Measurements from ENCODE around the gene NANS. TPM values are rescaled to one million over a fixed set of nuclear protein-coding genes. Genes with fewer than 3 reads are reported as not detected.
A peak's percentile ranks its signal among the peaks of the same experiment; 100 is the strongest.

NANS gene
- total and polyA plus RNA-seq, 2 of the 13 experiments (the other 11 are each of a cell fraction or from before 2014, with no cell fraction given) = 86.9 to 203 TPM

DNA sequence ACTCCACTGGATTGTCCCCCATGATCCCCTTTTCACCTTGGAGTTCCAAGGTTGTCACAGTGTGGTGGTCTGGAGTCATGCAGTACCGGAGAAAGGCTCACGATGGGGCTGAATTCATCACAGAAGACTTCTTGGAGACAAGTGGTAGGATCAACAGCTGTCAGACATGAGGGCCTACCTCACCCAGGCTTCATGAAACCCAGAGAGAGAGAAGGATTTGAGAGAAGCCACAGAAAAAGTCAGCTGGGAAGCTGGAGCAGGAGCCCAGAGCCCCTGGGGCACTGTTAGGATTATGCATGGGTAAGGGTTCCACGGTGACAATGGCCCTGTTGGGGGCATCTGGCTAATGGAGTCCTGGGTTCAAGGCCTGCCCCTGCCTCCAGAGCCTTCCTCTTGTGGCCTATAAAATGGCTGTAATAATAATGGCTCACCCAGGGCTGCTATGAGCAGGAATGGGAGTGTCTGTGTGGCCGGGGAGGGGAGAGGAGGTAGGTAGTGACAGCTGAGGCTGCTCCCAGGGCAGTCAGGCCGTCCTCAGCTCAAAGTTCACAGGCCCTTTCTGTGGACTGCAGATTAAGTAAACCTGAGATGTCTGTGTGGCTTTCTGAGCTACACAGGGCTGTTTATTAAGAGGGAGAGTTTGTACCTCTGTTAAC, 61.6 kb downstream of the NANS start (continued):
- TF ChIP-seq, protein P1, sequence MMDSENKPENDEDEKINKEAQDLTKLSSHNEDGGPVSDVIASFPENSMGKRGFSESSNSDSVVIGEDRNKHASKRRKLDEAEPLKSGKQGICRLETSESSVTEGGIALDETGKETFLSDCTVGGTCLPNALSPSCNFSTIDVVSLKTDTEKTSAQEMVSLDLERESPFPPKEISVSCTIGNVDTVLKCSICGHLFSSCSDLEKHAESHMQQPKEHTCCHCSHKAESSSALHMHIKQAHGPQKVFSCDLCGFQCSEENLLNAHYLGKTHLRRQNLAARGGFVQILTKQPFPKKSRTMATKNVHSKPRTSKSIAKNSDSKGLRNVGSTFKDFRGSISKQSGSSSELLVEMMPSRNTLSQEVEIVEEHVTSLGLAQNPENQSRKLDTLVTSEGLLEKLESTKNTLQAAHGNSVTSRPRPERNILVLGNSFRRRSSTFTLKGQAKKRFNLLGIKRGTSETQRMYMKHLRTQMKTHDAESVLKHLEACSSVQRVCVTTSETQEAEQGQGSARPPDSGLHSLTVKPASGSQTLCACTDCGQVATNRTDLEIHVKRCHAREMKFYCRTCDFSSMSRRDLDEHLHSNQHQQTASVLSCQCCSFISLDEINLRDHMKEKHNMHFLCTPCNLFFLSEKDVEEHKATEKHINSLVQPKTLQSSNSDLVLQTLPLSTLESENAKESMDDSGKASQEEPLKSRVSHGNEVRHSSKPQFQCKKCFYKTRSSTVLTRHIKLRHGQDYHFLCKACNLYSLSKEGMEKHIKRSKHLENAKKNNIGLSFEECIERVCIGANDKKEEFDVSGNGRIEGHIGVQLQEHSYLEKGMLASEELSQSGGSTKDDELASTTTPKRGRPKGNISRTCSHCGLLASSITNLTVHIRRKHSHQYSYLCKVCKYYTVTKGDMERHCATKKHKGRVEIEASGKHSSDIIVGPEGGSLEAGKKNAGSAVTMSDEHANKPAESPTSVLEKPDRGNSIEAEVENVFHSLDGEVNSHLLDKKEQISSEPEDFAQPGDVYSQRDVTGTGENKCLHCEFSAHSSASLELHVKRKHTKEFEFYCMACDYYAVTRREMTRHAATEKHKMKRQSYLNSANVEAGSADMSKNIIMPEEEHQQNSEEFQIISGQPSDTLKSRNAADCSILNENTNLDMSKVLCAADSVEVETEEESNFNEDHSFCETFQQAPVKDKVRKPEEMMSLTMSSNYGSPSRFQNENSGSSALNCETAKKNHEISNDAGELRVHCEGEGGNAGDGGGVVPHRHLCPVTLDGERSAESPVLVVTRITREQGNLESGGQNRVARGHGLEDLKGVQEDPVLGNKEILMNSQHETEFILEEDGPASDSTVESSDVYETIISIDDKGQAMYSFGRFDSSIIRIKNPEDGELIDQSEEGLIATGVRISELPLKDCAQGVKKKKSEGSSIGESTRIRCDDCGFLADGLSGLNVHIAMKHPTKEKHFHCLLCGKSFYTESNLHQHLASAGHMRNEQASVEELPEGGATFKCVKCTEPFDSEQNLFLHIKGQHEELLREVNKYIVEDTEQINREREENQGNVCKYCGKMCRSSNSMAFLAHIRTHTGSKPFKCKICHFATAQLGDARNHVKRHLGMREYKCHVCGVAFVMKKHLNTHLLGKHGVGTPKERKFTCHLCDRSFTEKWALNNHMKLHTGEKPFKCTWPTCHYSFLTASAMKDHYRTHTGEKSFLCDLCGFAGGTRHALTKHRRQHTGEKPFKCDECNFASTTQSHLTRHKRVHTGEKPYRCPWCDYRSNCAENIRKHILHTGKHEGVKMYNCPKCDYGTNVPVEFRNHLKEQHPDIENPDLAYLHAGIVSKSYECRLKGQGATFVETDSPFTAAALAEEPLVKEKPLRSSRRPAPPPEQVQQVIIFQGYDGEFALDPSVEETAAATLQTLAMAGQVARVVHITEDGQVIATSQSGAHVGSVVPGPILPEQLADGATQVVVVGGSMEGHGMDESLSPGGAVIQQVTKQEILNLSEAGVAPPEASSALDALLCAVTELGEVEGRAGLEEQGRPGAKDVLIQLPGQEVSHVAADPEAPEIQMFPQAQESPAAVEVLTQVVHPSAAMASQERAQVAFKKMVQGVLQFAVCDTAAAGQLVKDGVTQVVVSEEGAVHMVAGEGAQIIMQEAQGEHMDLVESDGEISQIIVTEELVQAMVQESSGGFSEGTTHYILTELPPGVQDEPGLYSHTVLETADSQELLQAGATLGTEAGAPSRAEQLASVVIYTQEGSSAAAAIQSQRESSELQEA (CRISPR knock-in tag; IDR thresholded peaks at IDR 0.05; ENCODE audit: not compliant biosample characterization) = no peak
- TF ChIP-seq PHB2 (IDR thresholded peaks at IDR 0.05; ENCODE audit: partially characterized antibody) (no peak), IKZF4 (CRISPR knock-in tag; IDR thresholded peaks at IDR 0.05; ENCODE audit: borderline replicate concordance, low read depth, not compliant biosample characterization) (no peak), CBX5 (CRISPR knock-in tag; IDR thresholded peaks at IDR 0.05; ENCODE audit: borderline replicate concordance) (no peak), SAP130 (CRISPR knock-in tag; IDR thresholded peaks at IDR 0.05; ENCODE audit: low read depth) (peak; percentile 65), CBFB (CRISPR knock-in tag; IDR thresholded peaks at IDR 0.05) (no peak), SRSF9 (IDR thresholded peaks at IDR 0.05; ENCODE audit: borderline replicate concordance, insufficient read depth, low read depth, low read length, poor library complexity, severe bottlenecking) (no peak), SOX5 (CRISPR knock-in tag; IDR thresholded peaks at IDR 0.05; ENCODE audit: borderline replicate concordance) (no peak), ZNF746 (CRISPR knock-in tag; IDR thresholded peaks at IDR 0.05) (no peak), BHLHE40 (IDR thresholded peaks at IDR 0.05; ENCODE audit: low read length) (no peak), TCF7L2 (IDR thresholded peaks at IDR 0.05; ENCODE audit: low read depth, low read length) (no peak), TBP (CRISPR knock-in tag; IDR thresholded peaks at IDR 0.05) (no peak), NAIF1 (CRISPR knock-in tag; IDR thresholded peaks at IDR 0.05; ENCODE audit: borderline replicate concordance) (no peak)
- TF ChIP-seq, protein P2, sequence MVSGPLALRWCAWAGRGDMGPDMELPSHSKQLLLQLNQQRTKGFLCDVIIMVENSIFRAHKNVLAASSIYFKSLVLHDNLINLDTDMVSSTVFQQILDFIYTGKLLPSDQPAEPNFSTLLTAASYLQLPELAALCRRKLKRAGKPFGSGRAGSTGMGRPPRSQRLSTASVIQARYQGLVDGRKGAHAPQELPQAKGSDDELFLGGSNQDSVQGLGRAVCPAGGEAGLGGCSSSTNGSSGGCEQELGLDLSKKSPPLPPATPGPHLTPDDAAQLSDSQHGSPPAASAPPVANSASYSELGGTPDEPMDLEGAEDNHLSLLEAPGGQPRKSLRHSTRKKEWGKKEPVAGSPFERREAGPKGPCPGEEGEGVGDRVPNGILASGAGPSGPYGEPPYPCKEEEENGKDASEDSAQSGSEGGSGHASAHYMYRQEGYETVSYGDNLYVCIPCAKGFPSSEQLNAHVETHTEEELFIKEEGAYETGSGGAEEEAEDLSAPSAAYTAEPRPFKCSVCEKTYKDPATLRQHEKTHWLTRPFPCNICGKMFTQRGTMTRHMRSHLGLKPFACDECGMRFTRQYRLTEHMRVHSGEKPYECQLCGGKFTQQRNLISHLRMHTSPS (CRISPR knock-in tag; IDR thresholded peaks at IDR 0.05; ENCODE audit: low read depth) = no peak
- TF ChIP-seq, protein P3, sequence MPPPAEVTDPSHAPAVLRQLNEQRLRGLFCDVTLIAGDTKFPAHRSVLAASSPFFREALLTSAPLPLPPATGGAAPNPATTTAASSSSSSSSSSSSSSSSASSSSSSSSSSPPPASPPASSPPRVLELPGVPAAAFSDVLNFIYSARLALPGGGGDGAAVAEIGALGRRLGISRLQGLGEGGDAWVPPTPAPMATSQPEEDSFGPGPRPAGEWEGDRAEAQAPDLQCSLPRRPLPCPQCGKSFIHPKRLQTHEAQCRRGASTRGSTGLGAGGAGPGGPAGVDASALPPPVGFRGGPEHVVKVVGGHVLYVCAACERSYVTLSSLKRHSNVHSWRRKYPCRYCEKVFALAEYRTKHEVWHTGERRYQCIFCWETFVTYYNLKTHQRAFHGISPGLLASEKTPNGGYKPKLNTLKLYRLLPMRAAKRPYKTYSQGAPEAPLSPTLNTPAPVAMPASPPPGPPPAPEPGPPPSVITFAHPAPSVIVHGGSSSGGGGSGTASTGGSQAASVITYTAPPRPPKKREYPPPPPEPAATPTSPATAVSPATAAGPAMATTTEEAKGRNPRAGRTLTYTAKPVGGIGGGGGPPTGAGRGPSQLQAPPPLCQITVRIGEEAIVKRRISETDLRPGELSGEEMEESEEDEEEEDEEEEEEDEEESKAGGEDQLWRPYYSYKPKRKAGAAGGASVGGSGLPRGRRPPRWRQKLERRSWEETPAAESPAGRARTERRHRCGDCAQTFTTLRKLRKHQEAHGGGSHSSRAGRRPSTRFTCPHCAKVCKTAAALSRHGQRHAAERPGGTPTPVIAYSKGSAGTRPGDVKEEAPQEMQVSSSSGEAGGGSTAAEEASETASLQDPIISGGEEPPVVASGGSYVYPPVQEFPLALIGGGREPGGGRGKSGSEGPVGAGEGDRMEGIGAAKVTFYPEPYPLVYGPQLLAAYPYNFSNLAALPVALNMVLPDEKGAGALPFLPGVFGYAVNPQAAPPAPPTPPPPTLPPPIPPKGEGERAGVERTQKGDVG (CRISPR knock-in tag; IDR thresholded peaks at IDR 0.05; ENCODE audit: borderline replicate concordance) = no peak

All from HepG2 (cell line).